ENCODE measurements around the gene RPS6KA1. TPM values are rescaled to one million over a fixed set of nuclear protein-coding genes. Genes with fewer than 3 reads are reported as not detected.

The RPS6KA1 gene
- total and polyA plus RNA-seq, 2 of the 4 experiments (the other 2 are of a cell fraction), result 3.6 to 6.3 TPM

GRCh38 chr1:26616881-26617280, 87.3 kb downstream of the RPS6KA1 start:
- 60% methylated on average over 1 of the region's 2 CpGs; no CpG with 5 or more reads in 1 of the 2 experiments for WGBS, 2 experiments (ENCODE audit: extremely low coverage in 2 of 2, insufficient read length in 1 of 2)
- H2AK5ac ChIP-seq (ENCODE audit: low read depth, low read length), result no peak overlapping the region
- H3K14ac ChIP-seq (replicated peaks; ENCODE audit: low read depth, low read length), result no peak overlapping the region
- no peak overlapping the region for H2BK120ac ChIP-seq (ENCODE audit: low read depth, low read length)
- no peak overlapping the region for H3K23ac ChIP-seq (ENCODE audit: low read depth, low read length)
- H3K4me1 ChIP-seq (ENCODE audit: control insufficient read depth, insufficient read depth, low read length), result peaks cover 4% of the 10 kb centered on the region
- ATAC-seq (ENCODE audit: low read depth) (no peak), DNase-seq (no peak)
- in situ Hi-C loops (cut with MboI; ENCODE audit: low sequenced_read_pairs), result no loop called here
- H3K9me3 ChIP-seq (ENCODE audit: control insufficient read depth, insufficient read depth, low read length), result no peaks in the 10 kb centered on the region
- H3K18ac ChIP-seq (ENCODE audit: low read depth, low read length), result no peak overlapping the region
- TF ChIP-seq BHLHE40 (IDR thresholded peaks at IDR 0.05; ENCODE audit: low read depth, low read length) (no peak), NFE2L2 (IDR thresholded peaks at IDR 0.05; ENCODE audit: low read depth, low read length) (no peak), MAFK (IDR thresholded peaks at IDR 0.05; ENCODE audit: low read depth, low read length) (no peak), RCOR1 (IDR thresholded peaks at IDR 0.05; ENCODE audit: insufficient replicate concordance, low read length) (no peak), CEBPB (IDR thresholded peaks at IDR 0.05; ENCODE audit: low read depth, low read length) (no peak), SMC3 (IDR thresholded peaks at IDR 0.05; ENCODE audit: low read depth, low read length) (no peak), CHD1 (IDR thresholded peaks at IDR 0.05; ENCODE audit: low read depth, low read length) (no peak), MAZ (IDR thresholded peaks at IDR 0.05; ENCODE audit: borderline replicate concordance, low read depth, low read length) (no peak), POLR2A (IDR thresholded peaks at IDR 0.05; ENCODE audit: low read depth, low read length) (no peak), RAD21 (IDR thresholded peaks at IDR 0.05; ENCODE audit: low read length) (no peak), FOS (IDR thresholded peaks at IDR 0.05; ENCODE audit: low read depth, low read length) (no peak), RFX5 (IDR thresholded peaks at IDR 0.05; ENCODE audit: low read depth, low read length) (no peak), MXI1 (IDR thresholded peaks at IDR 0.05; ENCODE audit: borderline replicate concordance, low read depth, low read length) (no peak), CTCF (conservative IDR thresholded peaks at IDR 0.05; ENCODE audit: low read depth, low read length) (no peak), ELK1 (IDR thresholded peaks at IDR 0.05; ENCODE audit: borderline replicate concordance, low read depth, low read length) (no peak), USF2 (IDR thresholded peaks at IDR 0.05; ENCODE audit: low read depth, low read length) (no peak)
- H2AK9ac ChIP-seq (replicated peaks; ENCODE audit: low read depth, low read length, poor library complexity), result no peak overlapping the region
- peaks cover under 1% of the 10 kb centered on the region; the same call in 1 of the 2 replicates for H3K27me3 ChIP-seq (ENCODE audit: control insufficient read depth, insufficient read depth, low read length)
- no peak overlapping the region for H3K56ac ChIP-seq (ENCODE audit: extremely low read depth, insufficient read depth, low read length)
- no peaks in the 10 kb centered on the region for H4K20me1 ChIP-seq (ENCODE audit: insufficient read depth, low read length)
- ChIA-PET CTCF (no interaction called here), POLR2A (ENCODE audit: unreplicated experiment) (no interaction called here)
- H2BK5ac ChIP-seq (ENCODE audit: low read depth, low read length, poor library complexity, severe bottlenecking), result no peak overlapping the region
- H4K5ac ChIP-seq (ENCODE audit: low read depth, low read length), result no peak overlapping the region
- no peaks in the 10 kb centered on the region for H3K9me1 ChIP-seq (ENCODE audit: insufficient read depth, low read length)
- intact Hi-C loops (cut with micrococcal nuclease), result no loop called here
- no peak overlapping the region for H3K4me2 ChIP-seq (ENCODE audit: low read depth, low read length)
- no peak overlapping the region for H2BK20ac ChIP-seq (ENCODE audit: low read depth, low read length)
- 0 out of 4 replicates have a peak, but pooled peaks cover 0 to 4% of the 10 kb centered on the region in 2 experiments for H3K79me1 ChIP-seq (ENCODE audit: low read depth in 1 of 2, low read length in 2 of 2)
- dilution Hi-C loops (cut with HindIII; ENCODE audit: low sequenced_read_pairs, unreplicated experiment), result no loop called here
- H3K9ac ChIP-seq (ENCODE audit: low read depth, low read length), result no peak overlapping the region
- no peak overlapping the region for H2BK15ac ChIP-seq (ENCODE audit: low read depth, low read length)
- no peak overlapping the region for H2AFZ ChIP-seq (replicated peaks; ENCODE audit: low read length, poor library complexity)
- H3K27ac ChIP-seq (ENCODE audit: insufficient read depth, low read length), result no peak overlapping the region
- no TSS peak for BruUV-seq (replicated peaks)
- H3K4ac ChIP-seq (ENCODE audit: low read depth, low read length), result no peak overlapping the region
- H3K4me3 ChIP-seq (ENCODE audit: insufficient read depth, low read depth, low read length), result no peak overlapping the region
- no peak overlapping the region for H4K8ac ChIP-seq (ENCODE audit: low read depth in 2 of 2, low read length in 2 of 2)
- H3K36me3 ChIP-seq (ENCODE audit: control insufficient read depth, insufficient read depth, low read length), result no peaks in the 10 kb centered on the region
- H4K91ac ChIP-seq (ENCODE audit: insufficient read depth, low read depth, low read length), result no peak overlapping the region
